HG02763 (cell line): Measurements from ENCODE around the gene TMC6.
A peak's percentile ranks its signal among the peaks of the same experiment; 100 is the strongest.
"Not testable (repeated sequence)": the region's sequence is repeated elsewhere in the genome, so short reads cannot be mapped to it uniquely, and the experiment has no call there.

Source experiments
- ATAC-seq: cut with Tn5 transposase; IDR thresholded peaks from one replicate; pipeline ENCODE4 v1.9.1; 2021; ENCODE audit warnings: mild to moderate bottlenecking, moderate library complexity; ENCODE audit not compliant: unreplicated experiment

TMC6 gene

DNA sequence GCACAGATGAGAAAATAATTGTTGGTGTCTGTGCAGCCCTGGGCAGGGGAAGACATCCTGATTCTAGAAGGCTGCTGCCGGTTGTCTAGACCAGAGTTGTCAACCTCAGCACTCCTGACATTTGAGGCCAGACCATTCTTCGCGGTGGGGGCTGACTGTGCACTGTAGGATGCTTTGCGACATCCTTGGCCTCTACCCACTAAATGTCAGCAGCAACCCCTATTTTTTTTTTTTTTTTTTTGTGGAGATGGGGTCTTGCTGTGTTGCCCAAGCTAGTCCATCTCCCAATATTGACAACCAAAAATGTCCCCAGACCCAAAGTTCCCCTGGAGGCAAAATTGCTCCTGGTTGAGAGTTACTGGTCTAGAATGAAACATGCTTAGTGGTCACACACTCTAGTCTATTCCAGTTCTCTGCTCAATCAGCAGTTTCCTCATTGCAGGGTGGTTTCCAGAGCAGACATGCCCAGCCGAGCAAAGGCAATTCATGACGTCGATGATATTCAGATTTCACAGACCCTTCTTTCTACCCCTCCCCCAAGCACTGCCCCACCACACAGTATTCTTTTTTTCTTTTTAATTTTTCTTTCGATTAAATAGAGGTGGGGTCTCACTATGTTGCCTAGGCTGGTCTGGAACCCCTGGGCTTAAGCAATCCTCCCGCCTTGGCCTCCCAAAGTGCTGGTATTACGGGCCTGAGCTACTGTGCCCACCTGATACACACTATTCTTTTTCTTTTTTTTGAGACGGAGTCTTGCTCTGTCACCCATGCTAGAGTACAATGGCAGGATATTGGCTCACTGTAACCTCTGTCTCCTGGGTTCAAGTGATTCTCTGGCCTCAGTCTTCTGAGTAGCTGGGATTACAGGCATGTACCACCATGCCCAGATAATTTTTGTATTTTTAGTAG lies 26.6 kb upstream of the TMC6 start:
- peak; percentile 48 for ATAC-seq

GRCh38 chr17:78151514-78152008 lies 23.0 kb upstream of the TMC6 start:
- ATAC-seq = no peak

GRCh38 chr17:78148286-78149016 lies 19.9 kb upstream of the TMC6 start:
- ATAC-seq = no peak

GRCh38 chr17:78147315-78147998 lies 18.9 kb upstream of the TMC6 start:
- peak; percentile 46 for ATAC-seq

- no peak for ATAC-seq
These were observed 18.3 kb upstream of the TMC6 start for GRCh38 chr17:78146881-78147280.

GRCh38 chr17:78146471-78146869 lies 17.9 kb upstream of the TMC6 start:
- no peak for ATAC-seq

- ATAC-seq = no peak
These were observed 16.4 kb upstream of the TMC6 start for GRCh38 chr17:78144736-78145641.

DNA sequence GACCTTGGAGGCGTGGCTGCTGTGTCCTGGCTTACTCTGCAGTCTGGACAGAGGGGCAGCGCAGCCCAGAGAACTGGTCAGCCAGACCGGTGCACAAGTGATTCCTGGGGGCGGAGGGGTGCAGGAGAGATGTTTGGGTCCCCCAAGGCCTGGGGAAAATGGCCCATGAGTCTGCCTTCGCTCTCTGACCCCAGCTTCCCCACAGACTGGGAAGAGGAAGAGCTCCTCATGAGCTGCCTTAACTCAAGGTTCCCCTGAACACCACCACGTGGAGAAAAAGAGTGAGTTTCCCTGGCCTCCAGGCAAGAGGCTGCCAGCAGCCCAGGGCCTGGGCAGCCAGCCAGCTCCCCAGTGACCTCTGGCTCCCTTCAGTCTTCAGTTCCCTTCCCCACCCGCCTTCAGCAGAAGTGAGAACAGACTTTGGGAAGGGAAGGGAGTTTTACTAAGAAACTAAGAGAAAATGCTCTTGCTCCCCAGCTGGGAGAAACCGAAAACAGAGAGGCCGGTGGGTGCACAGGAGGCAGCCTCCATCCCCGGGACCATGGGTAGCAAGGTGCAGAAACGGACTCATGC lies 15.7 kb upstream of the TMC6 start:
- ATAC-seq = no peak

- ATAC-seq = no peak
These were observed 14.9 kb upstream of the TMC6 start for GRCh38 chr17:78143214-78144146.

DNA sequence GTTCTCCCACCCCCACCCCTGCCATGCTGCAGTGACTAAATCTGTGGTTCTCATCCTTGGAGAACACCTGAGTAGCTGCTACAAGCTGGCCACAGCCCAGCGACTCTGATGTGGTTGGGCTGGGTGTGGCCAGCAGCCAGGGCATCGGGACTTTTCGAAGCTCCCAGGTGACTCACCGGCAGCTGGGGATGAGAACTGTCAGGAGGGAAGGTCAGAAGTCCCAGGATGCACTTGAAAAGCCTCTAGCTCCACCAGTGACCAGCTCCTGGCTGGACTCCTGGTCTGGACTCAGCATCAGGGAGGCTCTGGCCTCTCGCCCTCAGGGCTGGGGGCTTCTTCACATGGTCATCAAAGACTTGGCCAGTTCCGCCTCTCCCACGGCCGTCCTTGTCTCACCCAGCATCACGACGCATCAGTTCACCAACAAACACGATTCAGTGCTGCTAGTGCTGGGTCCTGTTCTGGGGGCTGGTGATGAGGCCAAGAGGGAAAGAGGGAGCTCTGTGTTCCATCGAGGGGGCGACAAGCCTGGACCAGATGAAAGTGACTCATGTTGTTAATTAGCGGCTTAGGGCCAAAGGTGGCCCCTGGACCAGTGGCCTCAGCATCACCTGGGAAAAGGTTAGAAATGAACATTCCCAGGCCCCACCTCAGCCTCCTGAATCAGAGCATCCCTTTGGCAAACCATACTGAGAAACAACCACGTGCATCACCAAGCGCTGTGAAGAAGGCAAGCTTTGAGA lies 13.7 kb upstream of the TMC6 start:
- ATAC-seq = no peak

- ATAC-seq = no peak
These were observed 13.0 kb upstream of the TMC6 start for GRCh38 chr17:78141437-78142118.

DNA sequence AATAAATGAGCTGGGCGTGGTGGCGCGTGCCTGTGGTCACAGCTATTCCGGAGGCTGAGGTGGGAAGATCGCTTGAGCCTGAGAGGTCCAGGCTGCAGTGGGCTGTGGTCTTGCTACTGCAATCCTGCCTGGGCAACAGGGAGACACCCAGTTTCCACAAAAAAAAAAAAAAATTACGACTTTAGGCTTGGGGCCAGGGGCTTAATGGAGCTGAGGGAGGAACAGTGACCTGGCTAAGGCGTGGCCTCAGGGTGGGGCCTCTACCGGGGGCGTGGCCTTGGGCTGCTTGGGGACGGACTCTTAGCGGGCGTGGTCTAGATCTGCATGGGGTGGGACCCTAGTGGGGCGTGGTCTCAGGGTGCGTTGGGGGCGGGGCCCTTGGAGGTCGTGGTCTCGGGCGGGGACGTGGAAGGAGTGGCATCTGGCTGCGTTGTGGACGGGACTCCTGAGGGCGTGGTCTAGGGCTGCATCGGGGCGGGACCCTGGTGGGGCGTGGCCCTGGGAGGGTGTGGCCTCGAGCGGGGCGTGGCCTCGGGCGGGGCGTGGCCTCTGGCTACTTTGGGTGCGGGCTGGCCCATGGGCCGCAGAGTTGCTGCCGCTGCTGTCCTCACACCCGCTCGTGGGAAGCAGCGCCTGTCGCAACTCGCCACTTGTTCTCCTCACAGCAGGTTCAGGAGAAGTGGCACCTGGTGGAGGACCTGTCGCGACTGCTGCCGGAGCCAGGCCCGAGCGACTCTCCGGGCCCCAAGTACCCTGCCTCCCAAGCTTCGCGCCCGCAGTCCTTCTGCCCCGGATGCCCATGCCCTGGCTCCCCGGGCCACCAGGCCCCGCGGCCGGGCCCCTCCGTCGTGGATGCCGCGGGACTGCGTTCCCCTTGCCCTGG lies 11.9 kb upstream of the TMC6 start:
- peak; percentile 71 for ATAC-seq

DNA sequence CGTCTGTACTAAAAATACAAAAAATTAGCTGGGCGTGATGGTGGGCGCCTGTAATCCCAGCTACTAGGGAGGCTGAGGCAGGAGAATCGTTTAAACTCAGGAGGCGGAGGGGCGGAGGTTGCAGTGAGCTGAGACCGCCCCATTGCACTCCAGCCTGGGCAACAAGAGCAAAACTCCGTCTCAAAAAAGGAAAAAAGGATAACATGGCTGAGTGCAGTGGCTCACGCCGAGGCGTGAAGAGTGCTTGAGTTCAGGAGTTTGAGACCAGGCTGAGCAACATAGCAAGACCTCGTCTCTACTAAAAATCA lies 11.3 kb upstream of the TMC6 start:
- not testable (repeated sequence) for ATAC-seq

DNA sequence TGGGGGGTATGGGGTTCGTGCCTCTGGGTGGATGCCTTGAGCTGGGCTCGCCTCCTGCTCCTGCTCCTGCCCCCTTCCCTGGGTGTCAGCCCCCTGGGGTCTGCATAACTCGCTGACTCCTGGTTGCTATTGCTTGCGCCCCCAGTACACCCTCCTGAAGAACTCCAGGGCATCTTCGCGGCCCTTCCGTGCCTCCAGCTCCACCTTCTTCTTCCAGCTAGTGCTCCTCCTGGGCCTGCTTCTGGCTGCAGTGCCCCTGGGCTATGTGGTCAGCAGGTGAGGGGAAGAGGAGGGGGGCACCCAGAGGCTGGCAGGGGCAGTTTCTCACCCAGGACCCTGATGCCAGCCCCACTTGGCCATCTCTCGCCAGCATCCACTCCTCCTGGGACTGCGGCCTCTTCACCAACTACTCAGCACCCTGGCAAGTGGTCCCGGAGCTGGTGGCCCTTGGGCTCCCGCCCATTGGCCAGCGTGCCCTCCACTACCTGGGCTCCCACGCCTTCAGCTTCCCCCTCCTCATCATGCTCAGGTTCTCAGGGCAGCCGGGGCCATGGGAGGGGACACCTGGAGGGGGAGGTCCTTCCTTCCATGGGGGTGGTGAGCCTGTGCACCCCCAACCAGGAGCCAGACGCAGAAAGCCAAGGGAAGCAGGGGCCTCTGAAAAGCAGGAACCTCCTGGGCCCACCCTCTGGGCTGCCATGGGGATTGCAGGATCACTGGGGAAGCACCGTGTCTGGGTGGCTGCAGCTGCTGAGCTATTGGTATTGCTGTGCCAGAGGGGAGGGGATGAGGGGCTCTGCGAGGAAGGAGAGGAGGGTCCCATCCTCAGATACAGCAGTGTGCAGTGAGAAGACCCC lies 9.9 kb upstream of the TMC6 start:
- ATAC-seq = no peak

DNA sequence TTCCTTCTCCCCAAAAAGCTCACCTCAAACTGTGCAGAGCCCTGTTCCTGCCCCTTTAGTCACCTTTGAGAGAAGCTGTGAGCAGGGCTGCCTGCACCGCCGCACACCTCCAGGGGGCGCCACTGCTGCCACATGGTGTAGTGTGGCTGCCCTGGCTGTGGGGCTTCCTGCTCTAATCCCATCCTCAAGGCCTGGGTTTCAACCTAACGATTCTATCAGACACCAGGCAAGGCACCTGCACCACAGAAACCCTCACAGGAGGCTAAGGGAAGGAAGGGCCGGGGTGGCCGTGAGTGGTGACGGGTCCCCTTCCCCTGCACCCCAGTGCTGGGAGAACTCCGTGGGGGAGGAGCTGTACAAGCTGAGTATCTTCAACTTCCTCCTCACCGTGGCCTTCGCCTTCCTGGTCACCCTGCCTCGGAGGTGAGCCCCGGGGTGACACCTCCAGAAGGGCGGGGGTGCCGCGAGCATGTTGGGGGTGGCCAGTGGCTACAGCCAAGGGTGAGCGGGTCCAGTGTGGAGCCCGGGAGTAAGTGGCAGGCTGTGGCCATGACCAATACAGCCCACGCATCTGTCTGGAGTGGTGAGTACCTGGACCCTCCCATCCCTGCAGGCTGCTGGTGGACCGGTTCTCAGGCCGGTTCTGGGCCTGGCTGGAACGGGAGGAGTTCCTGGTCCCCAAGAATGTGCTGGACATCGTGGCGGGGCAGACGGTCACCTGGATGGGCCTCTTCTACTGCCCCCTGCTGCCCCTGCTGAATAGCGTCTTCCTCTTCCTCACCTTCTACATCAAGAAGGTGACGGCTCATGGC lies 9.0 kb upstream of the TMC6 start:
- ATAC-seq = no peak
